ENCODE data around the gene JUN. TPM values are rescaled to one million over a fixed set of nuclear protein-coding genes. Genes with fewer than 3 reads are reported as not detected.

The JUN gene
- total RNA-seq, 1 experiment from 2014 or later = 14.2 TPM

- Histone ChIP-seq H2AFZ (ENCODE audit: low read length) (no peak overlapping the region), H4K8ac (replicated peaks; ENCODE audit: insufficient read length, low read depth, low read length) (no peak overlapping the region), H3K56ac (ENCODE audit: insufficient read length, low read depth, low read length) (no peak overlapping the region), H3K23me2 (ENCODE audit: insufficient read length, low read depth, low read length, poor library complexity, severe bottlenecking) (no peaks in the 10 kb centered on the region), H2BK15ac (ENCODE audit: low read depth, low read length) (no peak overlapping the region), H2AK5ac (ENCODE audit: insufficient read length, low read length) (no peak overlapping the region), H2BK5ac (ENCODE audit: insufficient read length, low read length) (no peak overlapping the region), H3K27ac (ENCODE audit: insufficient read length, low read depth, low read length) (no peak overlapping the region), H4K91ac (ENCODE audit: insufficient read length, low read depth, low read length) (no peak overlapping the region), H3K9ac (ENCODE audit: extremely low read depth, insufficient read length, low read length) (no peak overlapping the region), H3K18ac (ENCODE audit: insufficient read length, low read depth, low read length) (no peak overlapping the region), H2BK120ac (ENCODE audit: low read depth, low read length, poor library complexity, severe bottlenecking) (no peak overlapping the region), H2BK12ac (ENCODE audit: insufficient read length, low read depth, low read length) (no peak overlapping the region), H3K4me2 (ENCODE audit: insufficient read depth, insufficient read length, low read length) (no peak overlapping the region), H3K23ac (ENCODE audit: insufficient read length, low read depth, low read length) (no peak overlapping the region), H3K4me1 (ENCODE audit: insufficient read depth, low read length) (no peaks in the 10 kb centered on the region; the same call in 1 of the 2 replicates), H3K27me3 (ENCODE audit: insufficient read depth, low read length) (no peaks in the 10 kb centered on the region), H3T11ph (ENCODE audit: low read length) (no peak overlapping the region), H3K14ac (ENCODE audit: insufficient read depth, low read length) (no peak overlapping the region), H3K4ac (ENCODE audit: low read depth, low read length) (no peak overlapping the region), H3K79me2 (ENCODE audit: insufficient read depth, low read length) (no peaks in the 10 kb centered on the region), H3K79me1 (ENCODE audit: insufficient read depth, low read depth, low read length, poor library complexity, severe bottlenecking) (no peaks in the 10 kb centered on the region), H4K20me1 (ENCODE audit: control insufficient read depth, insufficient read depth, insufficient read length) (no peaks in the 10 kb centered on the region), H3K9me3 (ENCODE audit: control insufficient read depth, low read depth, low read length) (no peaks in the 10 kb centered on the region), H2BK20ac (ENCODE audit: low read depth, low read length, poor library complexity, severe bottlenecking) (no peak overlapping the region), H4K5ac (ENCODE audit: insufficient read length, low read depth, low read length) (no peak overlapping the region)
- H3K9me3 Mint-ChIP-seq = no peaks in the 10 kb centered on the region
- no peak; the same call in 2 of the 3 replicates for TF ChIP-seq CTCF (conservative IDR thresholded peaks at IDR 0.05)
- H3K4me3 Mint-ChIP-seq = no peak overlapping the region
- H3K4me1 Mint-ChIP-seq = peaks cover 7 to 8% of the 10 kb centered on the region in 2 experiments
- no peaks in the 10 kb centered on the region; the same call in 1 of the 2 replicates for H3K27me3 Mint-ChIP-seq (ENCODE audit: low read depth)
- H3K27ac Mint-ChIP-seq = no peak overlapping the region
- no peaks in the 10 kb centered on the region for H3K36me3 Mint-ChIP-seq (ENCODE audit: insufficient read depth in 1 of 3, low read depth in 3 of 3)
- no CpG with 5 or more reads among the region's 3 CpGs for WGBS (ENCODE audit: extremely low coverage, insufficient read length, low lambda C conversion rate)
- DNase-seq = peak; percentile 43
Measured at GRCh38 chr1:58804853-58805565, 21.2 kb upstream of the JUN start.

Data from H9 (cell line).